Measurements from ENCODE around the gene VPS26C. TPM values are rescaled to one million over a fixed set of nuclear protein-coding genes. Genes with fewer than 3 reads are reported as not detected.

Gene VPS26C
- total RNA-seq, 2 experiments from 2014 or later: 31.8 to 36.0 TPM

- Histone ChIP-seq H3K4me1 (ENCODE audit: insufficient read depth, low read length) (no peaks in the 10 kb centered on the region), H3K27me3 (ENCODE audit: control insufficient read depth in 1 of 2, insufficient read depth in 2 of 2, low read length in 2 of 2) (no peaks in the 10 kb centered on the region), H3K27ac (ENCODE audit: low read depth in 1 of 2, low read length in 2 of 2) (no peak overlapping the region), H3K36me3 (ENCODE audit: insufficient read depth, low read length) (peaks cover 60% of the 10 kb centered on the region), H3K9me3 (ENCODE audit: control insufficient read depth in 1 of 2, insufficient read depth in 1 of 2, low read length in 2 of 2) (no peaks in the 10 kb centered on the region), H3K4me3 (ENCODE audit: low read length) (no peak overlapping the region)
- Mint-ChIP-seq H3K4me1 (ENCODE audit: low read depth) (no peaks in the 10 kb centered on the region), H3K4me3 (no peak overlapping the region), H3K9me3 (no peaks in the 10 kb centered on the region), H3K27ac (no peak overlapping the region), H3K27me3 (no peaks in the 10 kb centered on the region), H3K36me3 (ENCODE audit: low read depth) (peaks cover 72% of the 10 kb centered on the region)
- no peak for ATAC-seq (ENCODE audit: poor library complexity)
- DNase-seq: no peak
- TF ChIP-seq CTCF (IDR thresholded peaks at IDR 0.05): no peak
- POLR2A ChIA-PET: no interaction called here
- intact Hi-C loops (cut with DNase I, micrococcal nuclease): no loop called here
- CTCF ChIA-PET: no interaction called here
Observed at GRCh38 chr21:37182222-37182621, 84.9 kb downstream of the VPS26C start.

GRCh38 chr21:37181059-37181458 lies 86.1 kb downstream of the VPS26C start:
- ATAC-seq (ENCODE audit: poor library complexity) (no peak), DNase-seq (no peak)
- Histone ChIP-seq H3K4me3 (ENCODE audit: low read length) (no peak overlapping the region), H3K36me3 (ENCODE audit: insufficient read depth, low read length) (peaks cover 66% of the 10 kb centered on the region), H3K4me1 (ENCODE audit: insufficient read depth, low read length) (no peaks in the 10 kb centered on the region), H3K27me3 (ENCODE audit: control insufficient read depth in 1 of 2, insufficient read depth in 2 of 2, low read length in 2 of 2) (no peaks in the 10 kb centered on the region), H3K27ac (ENCODE audit: low read depth in 1 of 2, low read length in 2 of 2) (no peak overlapping the region), H3K9me3 (ENCODE audit: control insufficient read depth in 1 of 2, insufficient read depth in 1 of 2, low read length in 2 of 2) (no peaks in the 10 kb centered on the region)
- ChIA-PET POLR2A (no interaction called here), CTCF (no interaction called here)
- no peak overlapping the region for H3K27ac Mint-ChIP-seq
- no peaks in the 10 kb centered on the region for H3K4me1 Mint-ChIP-seq (ENCODE audit: low read depth)
- intact Hi-C loops (cut with DNase I, micrococcal nuclease): no loop called here
- H3K27me3 Mint-ChIP-seq: no peaks in the 10 kb centered on the region
- H3K4me3 Mint-ChIP-seq: no peak overlapping the region
- no peak for TF ChIP-seq CTCF (IDR thresholded peaks at IDR 0.05)
- peaks cover 75% of the 10 kb centered on the region for H3K36me3 Mint-ChIP-seq (ENCODE audit: low read depth)
- H3K9me3 Mint-ChIP-seq: no peaks in the 10 kb centered on the region

GRCh38 chr21:37176716-37177115 lies 90.4 kb downstream of the VPS26C start:
- no peaks in the 10 kb centered on the region for H3K9me3 Mint-ChIP-seq
- H3K4me3 ChIP-seq (ENCODE audit: low read length): no peak overlapping the region
- no peaks in the 10 kb centered on the region for H3K4me1 Mint-ChIP-seq (ENCODE audit: low read depth)
- intact Hi-C loops (cut with DNase I, micrococcal nuclease): no loop called here
- no peaks in the 10 kb centered on the region for H3K27me3 Mint-ChIP-seq
- H3K4me1 ChIP-seq (ENCODE audit: insufficient read depth, low read length): no peaks in the 10 kb centered on the region
- ATAC-seq (ENCODE audit: poor library complexity) (no peak), DNase-seq (no peak)
- H3K9me3 ChIP-seq (ENCODE audit: control insufficient read depth in 1 of 2, insufficient read depth in 1 of 2, low read length in 2 of 2): no peaks in the 10 kb centered on the region
- H3K4me3 Mint-ChIP-seq: no peak overlapping the region
- H3K36me3 ChIP-seq (ENCODE audit: insufficient read depth, low read length): peaks cover 79% of the 10 kb centered on the region
- ChIA-PET POLR2A (interaction anchor here (0.6 kb wide), 1 partner anchor 238 kb away, joined by 3 read pairs; no protein-coding TSS in a partner anchor), CTCF (no interaction called here)
- no peak for TF ChIP-seq CTCF (IDR thresholded peaks at IDR 0.05)
- no peak overlapping the region for H3K27ac Mint-ChIP-seq
- H3K27ac ChIP-seq (ENCODE audit: low read depth in 1 of 2, low read length in 2 of 2): no peak overlapping the region
- peaks cover 85% of the 10 kb centered on the region for H3K36me3 Mint-ChIP-seq (ENCODE audit: low read depth)
- H3K27me3 ChIP-seq (ENCODE audit: control insufficient read depth in 1 of 2, insufficient read depth in 2 of 2, low read length in 2 of 2): no peaks in the 10 kb centered on the region

Other genes starting within 250 kb of the VPS26C start
- 10 to 100 TPM; 11.1 to 14.8 TPM for gene PIGP, start 194.3 kb downstream of the VPS26C start, total RNA-seq
- 100 to 1,000 TPM; 141 to 142 TPM for gene TTC3, start 194.1 kb downstream of the VPS26C start, total RNA-seq
- 100 to 1,000 TPM; 135 to 145 TPM for gene DYRK1A, start 99.4 kb upstream of the VPS26C start, total RNA-seq

All from CD4-positive, alpha-beta T cell (primary cell).